B cell (primary cell): Measurements from ENCODE around the gene SLC7A9. TPM values are rescaled to one million over a fixed set of nuclear protein-coding genes. Genes with fewer than 3 reads are reported as not detected.

Experiments
- ATAC-seq: fragments of 200-7000 bp; cut with Tn5 transposase; one replicate; pipeline ENCODE4 v1.10.0; 2021; ENCODE audit warnings: low read depth, mild to moderate bottlenecking, moderate number of reproducible peaks, moderate library complexity
- CTCF ChIA-PET: fragments of 350-600 bp; sonication (Branson Sonifier 250); formaldehyde crosslinking; loops from one replicate; lab custom pipeline; 2021; ENCODE audit warnings: antibody characterized with exemption, inconsistent platforms; lab: Charles Lee
- POLR2A ChIA-PET: fragments of 350-600 bp; sonication (Branson Sonifier 250); formaldehyde crosslinking; loops from one replicate; lab custom pipeline; 2021; ENCODE audit warnings: antibody characterized with exemption; lab: Charles Lee
- DNase-seq: peaks from one replicate; pipeline ENCODE4 v3.0.0; 2013
- H2AFZ ChIP-seq: 2 replicates; pipeline ENCODE4 v1.6.1; 2012; ENCODE audit warnings: mild to moderate bottlenecking, low read depth, low read length; ENCODE audit not compliant: insufficient read depth, poor library complexity, severe bottlenecking
- H3K27ac ChIP-seq, 2 donors: 1 replicate in 1 of 2; 2 replicates in 1 of 2; pipeline ENCODE4 v1.5.1; 2012 to 2013; ENCODE audit warnings: low read length in 2 of 2, mild to moderate bottlenecking in 2 of 2, moderate library complexity in 1 of 2
- H3K27me3 ChIP-seq, 4 experiments: fragments of 200-600 bp in 1 of 4; sonication (generic) in 1 of 4; replicated peaks in 1 of 4; 1 replicate in 2 of 4; 2 replicates in 2 of 4; pipeline versions ENCODE4 v1.6.1 to v1.7.0; 2013 to 2016; ENCODE audit warnings: low read length in 3 of 4, mild to moderate bottlenecking in 2 of 4, mixed read lengths in 1 of 4, moderate library complexity in 1 of 4; ENCODE audit not compliant: insufficient read depth in 4 of 4, control insufficient read depth in 3 of 4; ENCODE audit errors: control extremely low read depth in 1 of 4
- H3K36me3 ChIP-seq, 2 experiments: replicated peaks in 1 of 2; 1 replicate in 1 of 2; 2 replicates in 1 of 2; pipeline versions ENCODE4 v1.6.1 to v1.7.1; 2013; ENCODE audit warnings: low read length in 1 of 2; ENCODE audit not compliant: insufficient read depth in 2 of 2, control insufficient read depth in 1 of 2; ENCODE audit errors: control extremely low read depth in 1 of 2, extremely low read depth in 1 of 2
- H3K4me1 ChIP-seq, 2 donors: fragments of 200-600 bp in 1 of 2; sonication (generic) in 1 of 2; 1 replicate in 1 of 2; 2 replicates in 1 of 2; pipeline versions ENCODE4 v1.5.1 to v1.6.1; 2013 to 2017; ENCODE audit warnings: low read length in 2 of 2; ENCODE audit not compliant: control insufficient read depth in 2 of 2, insufficient read depth in 2 of 2
- H3K4me2 ChIP-seq: replicated peaks from 2 replicates; pipeline ENCODE3; 2012; ENCODE audit warnings: mild to moderate bottlenecking, low read depth, low read length; ENCODE audit not compliant: poor library complexity, severe bottlenecking
- H3K4me3 ChIP-seq, 5 experiments: fragments of 200-600 bp in 1 of 5; sonication (generic) in 1 of 5; 1 replicate in 3 of 5; 2 replicates in 2 of 5; pipeline versions ENCODE4 v1.5.1 to v1.7.0; 2011 to 2016; ENCODE audit warnings: low read length in 4 of 5, mild to moderate bottlenecking in 4 of 5, low read depth in 2 of 5, control low read depth in 1 of 5, moderate library complexity in 1 of 5; ENCODE audit not compliant: insufficient read depth in 1 of 5; ENCODE audit errors: control extremely low read depth in 1 of 5, extremely low read depth in 1 of 5
- H3K79me2 ChIP-seq: fragments of 200-600 bp; sonication (generic); one replicate; pipeline ENCODE4 v1.6.0; 2016; ENCODE audit warnings: low read length; ENCODE audit not compliant: control insufficient read depth, insufficient read depth
- H3K9ac ChIP-seq: fragments of 200-600 bp; sonication (generic); 2 replicates; pipeline ENCODE4 v1.6.1; 2017; ENCODE audit warnings: mild to moderate bottlenecking, low read length, moderate library complexity
- H3K9me3 ChIP-seq, 3 donors: one replicate each; pipeline versions ENCODE4 v1.6.1 to v1.7.1; 2013; ENCODE audit warnings: low read length in 2 of 3; ENCODE audit not compliant: control insufficient read depth in 2 of 3, insufficient read depth in 1 of 3; ENCODE audit errors: control extremely low read depth in 1 of 3
- H4K20me1 ChIP-seq: 2 replicates; pipeline ENCODE4 v1.6.0; 2012; ENCODE audit warnings: mild to moderate bottlenecking, low read length; ENCODE audit not compliant: insufficient read depth, control insufficient read depth, poor library complexity, severe bottlenecking
- H3K27ac Mint-ChIP-seq: one replicate; pipeline ENCODE4 v1.8.0; 2021; ENCODE audit warnings: mixed read lengths
- H3K27me3 Mint-ChIP-seq: one replicate; pipeline ENCODE4 v1.8.0; 2021; ENCODE audit warnings: mixed read lengths
- H3K4me1 Mint-ChIP-seq: one replicate; pipeline ENCODE4 v1.8.0; 2021; ENCODE audit warnings: mixed read lengths
- H3K4me3 Mint-ChIP-seq: one replicate; pipeline ENCODE4 v1.8.0; 2021; ENCODE audit warnings: mixed read lengths
- H3K9me3 Mint-ChIP-seq: one replicate; pipeline ENCODE4 v1.8.0; 2022; ENCODE audit warnings: mixed read lengths; ENCODE audit not compliant: insufficient read depth
- CTCF ChIP-seq: fragments of 200-600 bp; IDR thresholded peaks from one replicate; pipeline ENCODE4 v1.8.0; 2022; ENCODE audit warnings: antibody characterized with exemption, mild to moderate bottlenecking
- EZH2 ChIP-seq: IDR thresholded peaks from 2 replicates; pipeline ENCODE4 v1.6.1; 2012; ENCODE audit warnings: borderline replicate concordance, low read depth, mild to moderate bottlenecking, moderate library complexity, low read length; ENCODE audit not compliant: insufficient read depth, poor library complexity, severe bottlenecking
- WGBS: methylation state at CpG from one replicate; pipeline ENCODE4 v1.1.5; 2013; ENCODE audit warnings: missing lambda C conversion rate; ENCODE audit not compliant: insufficient coverage; 5-methylcytosine and 5-hydroxymethylcytosine counted together
- intact Hi-C: fragments of 100-400 bp; cut with micrococcal nuclease; formaldehyde crosslinking; loops from one replicate; pipeline ENCODE4 v1.10.0; 2022
- polyA plus RNA-seq: library from polyadenylated mRNA; depleted of rRNA; stranded (reverse); fragments of >200 nt; gene quantifications from 2 replicates; pipeline ENCODE4 v1.2.3, GENCODE V29; 2012
- total RNA-seq, 2 donors: library from RNA; stranded (reverse); fragments of 120-200 nt in 1 of 2; gene quantifications; 1 replicate in 1 of 2; 2 replicates in 1 of 2; pipeline versions ENCODE4 v1.2.3 to v1.2.4, GENCODE V29; 2013 to 2022

SLC7A9 gene
- total and polyA plus RNA-seq, 2 donors (not counting 1 experiment from before 2014, with no cell fraction given): 0.19 to 0.62 TPM

DNA sequence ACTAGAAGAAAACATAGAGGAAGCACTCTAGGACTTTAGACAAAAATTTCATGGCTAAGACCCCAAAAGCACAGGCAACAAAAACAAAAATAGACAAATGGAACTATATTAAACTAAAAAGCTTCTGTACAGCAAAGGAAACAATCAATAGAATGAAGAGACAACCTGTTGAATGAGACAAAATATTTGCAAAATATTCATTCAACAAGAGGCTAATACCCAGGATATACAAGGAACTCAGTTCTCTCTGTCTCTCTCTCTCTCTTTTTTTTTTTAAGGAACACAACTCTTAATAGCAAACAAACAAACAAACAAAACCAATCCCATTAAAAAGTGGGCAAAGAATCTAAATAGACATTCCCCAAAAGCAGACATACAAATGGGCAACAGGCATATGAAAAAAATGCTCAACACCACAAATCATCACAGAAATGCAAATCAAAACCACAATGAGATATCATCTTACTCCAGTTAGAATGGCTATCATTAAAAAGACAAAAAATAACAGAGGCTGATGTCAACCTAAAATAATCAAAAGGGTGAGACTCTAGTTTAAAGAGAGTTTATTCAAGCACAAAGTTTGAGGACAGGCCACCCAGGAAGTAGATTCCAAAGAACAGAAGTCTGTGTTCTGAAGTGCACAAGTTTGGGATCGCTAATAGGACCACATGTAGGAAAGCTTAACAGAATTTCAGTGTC lies 27.1 kb upstream of the SLC7A9 start:
- ATAC-seq (no peak), DNase-seq (no peak)
- Mint-ChIP-seq H3K27me3 (no peaks in the 10 kb centered on the region), H3K27ac (no peak overlapping the region), H3K4me1 (peaks cover 12% of the 10 kb centered on the region), H3K4me3 (no peak overlapping the region), H3K9me3 (peaks cover 10% of the 10 kb centered on the region)
- Histone ChIP-seq H3K4me1 (no peaks in the 10 kb centered on the region), H3K36me3 (peaks cover 4 to 10% of the 10 kb centered on the region in 2 experiments), H3K9me3 (peaks cover 3 to 19% (median 9%) of the 10 kb centered on the region in 3 donors), H3K27ac (no peak overlapping the region), H3K4me3 (no peak overlapping the region), H3K79me2 (no peaks in the 10 kb centered on the region), H3K4me2 (no peak overlapping the region), H2AFZ (no peak overlapping the region), H3K9ac (no peak overlapping the region), H4K20me1 (no peaks in the 10 kb centered on the region), H3K27me3 (no peaks in the 10 kb centered on the region)
- intact Hi-C loops: no loop called here
- TF ChIP-seq CTCF (no peak), EZH2 (no peak)
- ChIA-PET CTCF (no interaction called here), POLR2A (no interaction called here)
- WGBS: no CpG with 5 or more reads among the region's 1 CpG

- H3K9me3 ChIP-seq: peaks cover 3 to 27% (median 18%) of the 10 kb centered on the region in 3 donors
- no peak overlapping the region for H2AFZ ChIP-seq
- H3K4me1 ChIP-seq: no peaks in the 10 kb centered on the region
- CTCF ChIA-PET: no interaction called here
- Mint-ChIP-seq H3K27ac (no peak overlapping the region), H3K4me1 (peaks cover 12% of the 10 kb centered on the region), H3K9me3 (peaks cover 11% of the 10 kb centered on the region), H3K27me3 (no peaks in the 10 kb centered on the region), H3K4me3 (no peak overlapping the region)
- no peak for DNase-seq
- no peaks in the 10 kb centered on the region for H3K79me2 ChIP-seq
- WGBS: no CpG with 5 or more reads among the region's 3 CpGs
- no peak for ATAC-seq
- H3K27me3 ChIP-seq: no peaks in the 10 kb centered on the region
- no peak overlapping the region for H3K9ac ChIP-seq
- H3K4me2 ChIP-seq: no peak overlapping the region
- TF ChIP-seq CTCF: no peak
- TF ChIP-seq EZH2: no peak
- H3K4me3 ChIP-seq: no peak overlapping the region
- POLR2A ChIA-PET: no interaction called here
- no peak overlapping the region for H3K27ac ChIP-seq
- H4K20me1 ChIP-seq: no peaks in the 10 kb centered on the region
- peaks cover 4 to 6% of the 10 kb centered on the region in 2 experiments for H3K36me3 ChIP-seq
- intact Hi-C loops: no loop called here
Observed at GRCh38 chr19:32895384-32895783, 25.8 kb upstream of the SLC7A9 start.
